Measurements from ENCODE around the gene TERT. TPM values are rescaled to one million over a fixed set of nuclear protein-coding genes. Genes with fewer than 3 reads are reported as not detected.

TERT gene
- total RNA-seq, 3 donors from 2014 or later = 2.1 to 5.0 (median 2.8) TPM

- peaks cover 5% of the 10 kb centered on the region for H3K36me3 ChIP-seq (ENCODE audit: low read depth)
- TF ChIP-seq CTCF (IDR thresholded peaks at IDR 0.05) = no peak
- intact Hi-C loops (cut with DNase I, micrococcal nuclease) = no loop called here
- ATAC-seq = no peak
- peak in 1 of 3 donors; percentile 30 for DNase-seq
- no peaks in the 10 kb centered on the region for H3K9me3 ChIP-seq
- H3K4me3 ChIP-seq = no peak overlapping the region
- peaks cover 29% of the 10 kb centered on the region for H3K4me1 ChIP-seq (ENCODE audit: low read depth)
Observed at GRCh38 chr5:1319436-1320256, 24.8 kb upstream of the TERT start.

- H3K4me3 ChIP-seq = no peak overlapping the region
- H3K36me3 ChIP-seq (ENCODE audit: low read depth) = peaks cover 5% of the 10 kb centered on the region
- peaks cover 37% of the 10 kb centered on the region for H3K4me1 ChIP-seq (ENCODE audit: low read depth)
- TF ChIP-seq CTCF (IDR thresholded peaks at IDR 0.05) = no peak
- intact Hi-C loops (cut with DNase I, micrococcal nuclease) = no loop called here
- no peaks in the 10 kb centered on the region for H3K9me3 ChIP-seq
- DNase-seq (peak in 1 of 3 donors; percentile 50), ATAC-seq (no peak)
Observed at GRCh38 chr5:1318659-1319251, 23.9 kb upstream of the TERT start.

GRCh38 chr5:1317921-1318565 is 23.2 kb upstream of the TERT start:
- Histone ChIP-seq H3K9me3 (no peaks in the 10 kb centered on the region), H3K4me3 (no peak overlapping the region), H3K36me3 (ENCODE audit: low read depth) (peaks cover 5% of the 10 kb centered on the region), H3K4me1 (ENCODE audit: low read depth) (peaks cover 41% of the 10 kb centered on the region)
- DNase-seq (peak in 1 of 3 donors; percentile 22), ATAC-seq (no peak)
- intact Hi-C loops (cut with DNase I, micrococcal nuclease) = no loop called here
- no peak for TF ChIP-seq CTCF (IDR thresholded peaks at IDR 0.05)

GRCh38 chr5:1316588-1317340 is 21.9 kb upstream of the TERT start:
- H3K4me1 ChIP-seq (ENCODE audit: low read depth) = peaks cover 41% of the 10 kb centered on the region
- no peak for TF ChIP-seq CTCF (IDR thresholded peaks at IDR 0.05)
- no peaks in the 10 kb centered on the region for H3K9me3 ChIP-seq
- H3K4me3 ChIP-seq = no peak overlapping the region
- peak; percentile 1 for ATAC-seq
- DNase-seq = peak in 1 of 3 donors; percentile 31
- intact Hi-C loops (cut with DNase I, micrococcal nuclease) = no loop called here
- H3K36me3 ChIP-seq (ENCODE audit: low read depth) = no peaks in the 10 kb centered on the region

All from mucosa of descending colon (tissue), 3 donors.